Thyroid gland (tissue), 4 donors: Measurements from ENCODE around the gene PODN. TPM values are rescaled to one million over a fixed set of nuclear protein-coding genes. Genes with fewer than 3 reads are reported as not detected.

Source experiments
- DNase-seq, 2 donors: peaks; one replicate each; pipeline ENCODE4 v3.0.0-alpha.2; 2019
- H3K27ac ChIP-seq, 3 donors: fragments of 200-600 bp; sonication (generic); 1 replicate in 2 of 3; 2 replicates in 1 of 3; pipeline ENCODE4 v1.5.1; 2016 to 2019; ENCODE audit warnings: mild to moderate bottlenecking in 1 of 3, moderate library complexity in 1 of 3
- H3K27me3 ChIP-seq: fragments of 200-600 bp; sonication (generic); one replicate; pipeline ENCODE4 v1.5.1; 2019
- H3K36me3 ChIP-seq, 2 donors: fragments of 200-600 bp; sonication (generic); one replicate each; pipeline ENCODE4 v1.5.1; 2016 to 2019
- H3K4me1 ChIP-seq, 2 donors: fragments of 200-600 bp; sonication (generic); one replicate each; pipeline ENCODE4 v1.5.1; 2017 to 2019
- H3K4me3 ChIP-seq, 3 donors: fragments of 200-600 bp; sonication (generic); replicated peaks in 1 of 3; 1 replicate in 2 of 3; 2 replicates in 1 of 3; pipeline ENCODE4 v1.5.1; 2016; ENCODE audit warnings: mild to moderate bottlenecking in 1 of 3
- H3K9me3 ChIP-seq: fragments of 200-600 bp; sonication (generic); one replicate; pipeline ENCODE4 v1.5.1; 2017
- POLR2A ChIP-seq, 2 donors: fragments of 450-650 bp; IDR thresholded peaks; one replicate each; pipeline ENCODE4 v1.6.1; 2017; ENCODE audit warnings: antibody characterized with exemption in 2 of 2, mild to moderate bottlenecking in 2 of 2, moderate library complexity in 1 of 2
- WGBS, 2 donors: methylation state at CpG; one replicate each; pipeline ENCODE4 v1.1.5; 2017; 5-methylcytosine and 5-hydroxymethylcytosine counted together
- intact Hi-C: fragments of 100-400 bp; cut with DNase I; formaldehyde crosslinking; loops from one replicate; pipeline ENCODE4 v1.15.1; 2023
- total RNA-seq, 4 donors: library from RNA; depleted of rRNA; stranded (reverse); fragments of >200 nt; gene quantifications; one replicate each; pipeline ENCODE4 v1.2.3, GENCODE V29; 2016
- TF ChIP-seq, protein P1 (sequence below), 6 experiments: fragments of 200-600 bp in 3 of 6; fragments of 450-650 bp in 3 of 6; sonication (generic) in 3 of 6; IDR thresholded peaks; one replicate each; pipeline ENCODE4 v1.5.1; 2016 to 2019; ENCODE audit warnings: antibody characterized with exemption in 6 of 6, mild to moderate bottlenecking in 2 of 6, inconsistent platforms in 1 of 6, moderate library complexity in 1 of 6

The PODN gene
- total RNA-seq, 4 donors from 2014 or later = 80.8 to 125 (median 101) TPM

DNA sequence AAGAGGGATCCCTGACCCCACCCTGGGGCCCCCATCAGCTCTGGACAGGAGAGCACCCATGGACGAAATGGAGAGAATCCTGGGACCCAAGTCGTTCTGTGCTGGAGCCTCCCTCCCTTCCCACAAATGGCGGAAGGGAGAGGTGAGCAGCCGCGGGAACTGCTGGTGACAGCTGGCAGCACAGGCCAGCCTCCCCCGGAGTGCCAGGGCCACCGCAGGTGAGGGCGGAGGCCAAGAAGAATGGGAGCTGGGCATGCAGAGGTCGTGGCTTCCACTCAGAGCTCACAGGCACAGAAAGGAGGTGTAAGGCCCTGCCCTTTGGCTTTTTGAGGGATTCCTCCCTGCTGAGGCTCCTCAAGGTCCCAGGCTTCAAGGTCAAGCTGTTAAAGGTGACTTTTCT is 55.8 kb downstream of the PODN start:
- no peak for DNase-seq
- Histone ChIP-seq H3K36me3 (no peaks in the 10 kb centered on the region), H3K4me3 (no peak overlapping the region), H3K27ac (no peak overlapping the region), H3K9me3 (no peaks in the 10 kb centered on the region), H3K27me3 (no peaks in the 10 kb centered on the region), H3K4me1 (peaks cover 0 to 5% of the 10 kb centered on the region in 2 donors)
- WGBS, 2 donors = 88 to 89% methylated on average over 6 to 9 of the region's 9 CpGs
- TF ChIP-seq, protein P1, sequence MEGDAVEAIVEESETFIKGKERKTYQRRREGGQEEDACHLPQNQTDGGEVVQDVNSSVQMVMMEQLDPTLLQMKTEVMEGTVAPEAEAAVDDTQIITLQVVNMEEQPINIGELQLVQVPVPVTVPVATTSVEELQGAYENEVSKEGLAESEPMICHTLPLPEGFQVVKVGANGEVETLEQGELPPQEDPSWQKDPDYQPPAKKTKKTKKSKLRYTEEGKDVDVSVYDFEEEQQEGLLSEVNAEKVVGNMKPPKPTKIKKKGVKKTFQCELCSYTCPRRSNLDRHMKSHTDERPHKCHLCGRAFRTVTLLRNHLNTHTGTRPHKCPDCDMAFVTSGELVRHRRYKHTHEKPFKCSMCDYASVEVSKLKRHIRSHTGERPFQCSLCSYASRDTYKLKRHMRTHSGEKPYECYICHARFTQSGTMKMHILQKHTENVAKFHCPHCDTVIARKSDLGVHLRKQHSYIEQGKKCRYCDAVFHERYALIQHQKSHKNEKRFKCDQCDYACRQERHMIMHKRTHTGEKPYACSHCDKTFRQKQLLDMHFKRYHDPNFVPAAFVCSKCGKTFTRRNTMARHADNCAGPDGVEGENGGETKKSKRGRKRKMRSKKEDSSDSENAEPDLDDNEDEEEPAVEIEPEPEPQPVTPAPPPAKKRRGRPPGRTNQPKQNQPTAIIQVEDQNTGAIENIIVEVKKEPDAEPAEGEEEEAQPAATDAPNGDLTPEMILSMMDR (IDR thresholded peaks at IDR 0.05) = no peak
- no peak for TF ChIP-seq POLR2A (IDR thresholded peaks at IDR 0.05)
- intact Hi-C loops = no loop called here

DNA sequence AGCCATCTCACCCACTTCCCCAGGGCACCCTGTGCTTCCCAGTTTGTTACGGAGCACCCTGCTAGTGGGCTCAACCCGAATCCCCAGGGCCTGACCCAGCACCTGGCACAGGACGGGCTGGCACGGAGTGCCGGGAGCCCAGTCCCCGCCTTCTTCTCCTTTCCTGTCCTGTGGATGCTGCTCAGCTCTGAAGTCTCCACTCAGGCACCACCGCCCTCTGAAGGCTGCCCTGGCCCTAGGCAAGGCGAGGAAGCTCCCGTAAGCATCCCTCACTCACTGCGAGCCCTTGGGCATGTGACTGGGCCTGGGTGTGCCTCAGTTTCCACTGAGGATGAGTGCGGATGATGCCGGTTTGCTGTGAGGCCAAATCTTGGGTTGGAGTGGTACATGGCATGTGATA is 58.6 kb downstream of the PODN start:
- no peaks in the 10 kb centered on the region for H3K9me3 ChIP-seq
- peaks cover 0 to 15% of the 10 kb centered on the region in 2 donors for H3K4me1 ChIP-seq
- no peak for DNase-seq
- H3K27ac ChIP-seq = no peak overlapping the region
- intact Hi-C loops = no loop called here
- H3K36me3 ChIP-seq = no peaks in the 10 kb centered on the region
- no peak overlapping the region for H3K4me3 ChIP-seq
- TF ChIP-seq POLR2A (IDR thresholded peaks at IDR 0.05) = no peak
- TF ChIP-seq, protein P1 (IDR thresholded peaks at IDR 0.05) = no peak
- H3K27me3 ChIP-seq = no peaks in the 10 kb centered on the region
- WGBS, 2 donors = 73 to 77% methylated on average over 6 to 10 of the region's 12 CpGs

DNA sequence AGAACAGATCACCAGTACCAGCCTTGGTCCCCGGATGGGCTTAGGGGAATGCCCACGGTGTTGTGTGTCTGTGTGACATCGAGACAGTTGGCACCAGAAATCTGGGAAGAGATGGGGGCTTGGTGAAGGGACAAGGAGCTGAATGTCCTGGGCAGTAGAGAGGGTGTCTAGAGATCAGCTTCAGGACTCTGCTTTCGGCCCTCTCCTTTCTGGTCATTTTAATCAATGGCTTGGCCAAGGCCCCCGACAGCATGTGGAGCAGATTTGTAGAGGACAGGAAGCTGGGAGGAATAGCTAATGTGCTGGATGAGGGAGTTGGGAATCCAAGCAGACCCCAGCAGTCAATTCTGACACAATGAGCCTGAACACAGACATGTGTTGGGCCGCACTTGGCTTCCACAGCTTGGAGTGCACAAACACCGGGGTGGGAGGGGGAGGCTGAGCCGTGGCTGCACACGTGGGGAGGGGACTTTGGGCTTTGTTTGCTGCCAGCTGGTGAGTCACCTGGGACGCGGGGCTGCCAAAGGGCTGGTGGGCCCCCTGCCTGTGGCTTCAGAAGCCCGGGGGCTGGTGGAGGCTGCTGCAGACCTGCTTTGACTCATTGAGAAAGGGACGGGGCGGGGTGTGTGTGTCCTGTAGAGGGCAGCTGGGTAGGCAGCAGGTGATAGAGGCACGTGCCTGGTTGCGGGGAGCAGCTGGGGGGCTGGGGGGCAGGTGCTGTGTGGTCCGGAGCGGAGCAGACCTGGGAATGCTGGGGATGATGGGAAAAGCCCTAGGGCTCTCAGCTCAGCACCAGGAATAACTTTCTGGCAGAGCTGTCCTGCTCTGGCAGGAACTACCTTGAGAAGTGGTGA is 59.5 kb downstream of the PODN start:
- TF ChIP-seq, protein P1 (IDR thresholded peaks at IDR 0.05) = no peak
- TF ChIP-seq POLR2A (IDR thresholded peaks at IDR 0.05) = no peak
- H3K27ac ChIP-seq = peak overlapping the region in 1 of 3 donors; percentile 24
- no peaks in the 10 kb centered on the region for H3K36me3 ChIP-seq
- no peaks in the 10 kb centered on the region for H3K9me3 ChIP-seq
- DNase-seq = no peak
- H3K4me3 ChIP-seq = no peak overlapping the region
- whole genome bisulfite sequencing, 2 donors = 47 to 50% methylated on average over 9 to 15 of the region's 18 CpGs
- no peaks in the 10 kb centered on the region for H3K27me3 ChIP-seq
- intact Hi-C loops = no loop called here
- peaks cover 0 to 15% of the 10 kb centered on the region in 2 donors for H3K4me1 ChIP-seq

DNA sequence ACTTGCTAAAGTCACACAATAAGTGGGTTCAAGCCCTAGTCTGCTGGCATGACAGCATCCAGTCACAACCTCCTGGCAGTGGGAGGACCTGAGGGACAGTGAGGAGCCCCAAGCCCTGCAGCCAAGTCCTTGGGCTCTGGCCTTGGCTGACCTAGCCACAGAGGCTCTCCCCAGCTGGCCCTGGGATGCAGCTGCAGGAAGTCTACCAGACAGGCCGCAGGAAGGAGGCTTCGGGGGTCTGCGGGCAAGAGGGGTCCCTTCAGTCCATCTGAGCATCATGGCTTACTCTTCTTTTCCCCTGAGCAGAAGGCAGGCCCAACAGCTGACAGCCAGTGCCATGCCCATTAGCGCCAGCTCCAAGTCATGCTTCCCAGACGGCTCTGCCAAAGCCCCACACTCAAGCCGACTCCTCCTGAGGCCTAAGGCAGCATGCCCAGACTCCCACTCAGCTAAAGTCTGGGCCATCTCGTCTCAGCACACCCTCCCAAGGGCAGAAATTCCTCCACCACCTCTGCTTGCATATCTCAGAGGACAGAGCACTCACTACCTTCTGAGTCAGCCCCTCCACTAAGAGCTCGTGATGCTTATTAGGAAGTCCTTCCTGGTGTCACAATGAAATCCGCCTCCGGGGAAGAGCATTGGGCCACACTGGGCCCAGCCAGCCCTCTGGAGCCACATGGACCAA is 60.3 kb downstream of the PODN start:
- WGBS, 2 donors = 64 to 72% methylated on average over 7 to 8 of the region's 10 CpGs
- no peak for DNase-seq
- intact Hi-C loops = no loop called here
- no peak for TF ChIP-seq POLR2A (IDR thresholded peaks at IDR 0.05)
- TF ChIP-seq, protein P1 (IDR thresholded peaks at IDR 0.05) = no peak
- Histone ChIP-seq H3K27me3 (no peaks in the 10 kb centered on the region), H3K27ac (peak overlapping the region in 2 of 3 donors; percentile 63 to 68), H3K9me3 (no peaks in the 10 kb centered on the region), H3K4me1 (peaks cover 0 to 15% of the 10 kb centered on the region in 2 donors), H3K36me3 (no peaks in the 10 kb centered on the region), H3K4me3 (no peak overlapping the region)

DNA sequence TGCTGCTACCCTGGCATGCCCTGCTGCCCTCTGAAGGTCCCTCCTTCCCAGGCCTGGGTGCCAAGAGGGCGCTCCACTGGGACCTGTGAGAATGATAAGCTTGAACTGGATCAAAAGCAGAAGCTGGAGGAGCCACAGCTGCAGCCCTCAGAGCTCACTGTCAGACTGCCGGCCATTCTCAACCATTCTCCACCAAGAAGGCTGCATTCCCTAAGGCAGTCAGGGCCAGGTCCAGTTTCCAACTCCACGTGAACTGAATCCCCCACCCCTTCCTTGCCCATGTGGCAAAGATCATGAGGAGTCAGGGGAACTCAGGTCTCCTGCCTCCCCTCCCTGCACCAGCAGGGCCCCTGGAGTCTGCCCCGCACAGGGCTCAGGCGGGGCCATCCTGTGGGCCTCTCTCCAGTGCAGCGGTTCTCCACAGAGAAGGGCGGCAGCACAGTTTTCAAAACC is 61.0 kb downstream of the PODN start:
- Histone ChIP-seq H3K4me1 (peaks cover 0 to 15% of the 10 kb centered on the region in 2 donors), H3K27ac (peak overlapping the region in 2 of 3 donors; percentile 63 to 68), H3K4me3 (no peak overlapping the region), H3K27me3 (no peaks in the 10 kb centered on the region), H3K9me3 (no peaks in the 10 kb centered on the region), H3K36me3 (no peaks in the 10 kb centered on the region)
- intact Hi-C loops = no loop called here
- 77 to 78% methylated on average over 4 to 7 of the region's 7 CpGs for WGBS, 2 donors
- TF ChIP-seq, protein P1 (IDR thresholded peaks at IDR 0.05) = no peak
- TF ChIP-seq POLR2A (IDR thresholded peaks at IDR 0.05) = no peak
- DNase-seq = no peak
